ENCODE results near the gene FSHR.

FSHR gene

DNA sequence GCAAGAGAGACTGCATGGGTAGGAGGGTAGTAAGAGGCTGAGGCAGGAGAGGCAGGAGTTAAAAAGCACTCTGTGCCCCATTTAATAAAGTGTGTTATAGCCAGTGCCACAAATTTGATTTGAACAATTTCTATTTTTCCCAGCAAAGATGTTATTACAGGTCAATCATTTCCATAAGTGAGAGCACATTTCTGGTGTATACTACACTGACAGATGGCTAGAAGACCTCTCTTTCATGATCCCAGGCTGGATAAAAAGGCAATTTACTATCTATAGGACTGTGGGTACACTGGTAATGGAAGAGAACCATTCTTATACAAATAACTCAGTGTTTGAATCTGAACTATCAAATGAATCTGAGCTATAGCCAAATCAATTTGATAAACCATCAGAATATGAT is 176.2 kb downstream of the FSHR start:
- no peaks in the 10 kb centered on the region for H3K4me1 Mint-ChIP-seq
- H3K27me3 Mint-ChIP-seq, result no peaks in the 10 kb centered on the region
- no peaks in the 10 kb centered on the region for H3K9me3 Mint-ChIP-seq
- no peak for ATAC-seq
- H3K4me3 Mint-ChIP-seq, result no peak overlapping the region
- H3K36me3 Mint-ChIP-seq, result no peaks in the 10 kb centered on the region
- no peak overlapping the region for H3K27ac Mint-ChIP-seq

DNA sequence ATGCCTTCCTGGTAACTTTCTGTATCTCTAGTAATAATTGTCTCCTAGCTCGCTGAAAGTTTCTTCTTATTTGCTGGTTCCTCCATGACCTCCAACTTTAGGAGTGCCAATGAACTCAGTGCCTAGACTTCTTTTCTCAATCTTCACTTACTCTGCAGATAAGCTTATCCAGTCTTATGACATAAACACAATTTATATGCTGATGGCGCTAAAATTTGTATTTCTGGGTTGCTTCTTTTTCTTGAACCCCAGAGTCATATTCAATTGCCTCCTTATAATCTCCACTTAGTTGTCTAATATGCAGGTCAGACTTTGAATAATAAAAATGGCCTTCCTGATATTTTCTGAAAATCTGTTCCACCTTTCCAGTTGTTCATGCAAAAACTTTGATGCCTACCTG is 182.5 kb downstream of the FSHR start:
- Mint-ChIP-seq H3K9me3 (peaks cover under 1% of the 10 kb centered on the region), H3K4me1 (no peaks in the 10 kb centered on the region)

DNA sequence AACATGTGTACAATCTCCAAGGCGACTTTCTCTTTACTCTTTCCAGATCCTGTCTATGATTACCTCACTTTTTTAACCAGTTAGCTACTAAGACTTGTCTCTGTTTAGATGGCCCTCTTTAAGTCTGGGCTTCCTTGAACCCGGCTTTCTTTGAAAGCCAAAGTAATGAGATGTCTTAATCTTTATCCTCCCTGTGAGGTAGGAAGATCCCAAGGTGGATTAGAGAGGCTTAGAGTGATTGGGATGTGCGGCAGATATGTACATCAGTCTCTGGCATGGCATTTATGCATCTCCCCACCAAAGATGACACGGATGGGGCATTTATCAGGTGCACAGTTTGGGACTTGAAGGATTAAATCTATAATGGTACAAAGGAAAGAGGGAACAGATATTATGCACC is 186.3 kb downstream of the FSHR start:
- Mint-ChIP-seq H3K27ac (no peak overlapping the region), H3K36me3 (no peaks in the 10 kb centered on the region), H3K27me3 (no peaks in the 10 kb centered on the region), H3K9me3 (peaks cover 2% of the 10 kb centered on the region), H3K4me3 (no peak overlapping the region), H3K4me1 (no peaks in the 10 kb centered on the region)
- ATAC-seq, result no peak

More for the DNA sequence above, 182.5 kb downstream of the FSHR start:
- H3K27ac Mint-ChIP-seq, result no peak overlapping the region
- H3K36me3 Mint-ChIP-seq, result no peaks in the 10 kb centered on the region
- no peak overlapping the region for H3K4me3 Mint-ChIP-seq
- no peaks in the 10 kb centered on the region for H3K27me3 Mint-ChIP-seq
- ATAC-seq, result no peak

DNA sequence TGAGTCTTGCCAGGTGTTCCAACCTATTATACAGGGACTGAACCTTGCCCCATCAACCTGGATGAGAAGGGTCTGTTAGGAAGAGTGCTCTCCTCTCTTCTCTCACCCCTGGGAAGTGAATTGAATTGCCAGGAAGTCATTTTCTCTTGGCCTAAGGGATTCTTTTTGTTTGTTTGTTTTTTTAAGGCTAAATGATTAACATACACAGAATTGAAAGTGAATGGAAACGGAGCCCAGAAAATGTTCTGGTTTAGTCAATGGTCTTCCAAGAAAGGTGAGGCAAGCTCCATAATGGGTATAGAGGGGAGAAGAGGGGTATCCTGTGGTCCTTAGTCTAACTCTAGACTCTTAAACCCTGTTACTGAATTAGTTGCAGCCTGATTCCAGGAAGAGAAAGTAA is 189.1 kb downstream of the FSHR start:
- no peaks in the 10 kb centered on the region for H3K27me3 Mint-ChIP-seq
- H3K9me3 Mint-ChIP-seq, result peaks cover 2% of the 10 kb centered on the region
- no peaks in the 10 kb centered on the region for H3K4me1 Mint-ChIP-seq
- no peak overlapping the region for H3K27ac Mint-ChIP-seq
- H3K36me3 Mint-ChIP-seq, result no peaks in the 10 kb centered on the region
- no peak for ATAC-seq
- H3K4me3 Mint-ChIP-seq, result no peak overlapping the region

DNA sequence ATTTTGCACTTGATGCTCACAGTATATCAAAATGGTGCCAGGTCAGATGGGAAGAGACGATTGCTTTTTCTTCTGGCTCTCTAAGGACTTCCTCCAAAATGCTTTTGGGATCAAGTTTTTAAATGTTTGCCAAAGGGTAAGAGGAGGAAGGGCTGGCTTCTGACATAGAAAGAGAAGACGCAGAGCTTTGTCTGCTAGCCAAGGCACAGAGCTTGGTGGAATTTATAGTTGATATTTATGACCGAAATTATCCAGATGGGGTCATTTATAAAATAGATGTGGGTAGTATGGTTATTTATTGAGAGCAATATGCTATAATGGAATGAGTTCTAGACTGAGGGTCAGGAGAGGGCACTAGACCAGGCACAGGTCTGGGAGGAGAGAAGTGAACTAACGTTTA is 193.3 kb downstream of the FSHR start:
- Mint-ChIP-seq H3K4me3 (no peak overlapping the region), H3K4me1 (no peaks in the 10 kb centered on the region), H3K27ac (no peak overlapping the region), H3K27me3 (peaks cover 5% of the 10 kb centered on the region), H3K36me3 (no peaks in the 10 kb centered on the region), H3K9me3 (no peaks in the 10 kb centered on the region)
- no peak for ATAC-seq

DNA sequence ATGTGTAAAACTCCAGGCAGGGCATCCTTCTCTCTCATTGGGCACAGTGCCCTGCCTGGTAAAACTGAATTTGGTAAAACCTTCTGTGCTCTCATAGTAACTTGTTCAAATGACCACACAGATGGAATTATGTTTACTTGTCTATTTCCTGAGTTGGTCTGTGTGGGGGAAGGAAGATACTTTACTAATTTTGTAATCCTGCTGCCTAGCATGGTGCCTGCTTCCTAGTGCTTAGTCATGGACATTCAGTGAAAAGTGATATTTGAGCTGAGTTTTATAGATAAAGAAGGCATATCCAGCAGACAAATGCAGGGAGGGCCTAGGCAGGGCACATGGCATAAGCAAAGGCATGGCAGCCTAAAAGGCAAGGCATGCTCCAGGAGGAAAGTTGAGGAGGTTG is 199.4 kb downstream of the FSHR start:
- Mint-ChIP-seq H3K4me3 (no peak overlapping the region), H3K27ac (no peak overlapping the region), H3K4me1 (no peaks in the 10 kb centered on the region), H3K9me3 (no peaks in the 10 kb centered on the region), H3K27me3 (peaks cover 5% of the 10 kb centered on the region), H3K36me3 (no peaks in the 10 kb centered on the region)
- ATAC-seq, result no peak

DNA sequence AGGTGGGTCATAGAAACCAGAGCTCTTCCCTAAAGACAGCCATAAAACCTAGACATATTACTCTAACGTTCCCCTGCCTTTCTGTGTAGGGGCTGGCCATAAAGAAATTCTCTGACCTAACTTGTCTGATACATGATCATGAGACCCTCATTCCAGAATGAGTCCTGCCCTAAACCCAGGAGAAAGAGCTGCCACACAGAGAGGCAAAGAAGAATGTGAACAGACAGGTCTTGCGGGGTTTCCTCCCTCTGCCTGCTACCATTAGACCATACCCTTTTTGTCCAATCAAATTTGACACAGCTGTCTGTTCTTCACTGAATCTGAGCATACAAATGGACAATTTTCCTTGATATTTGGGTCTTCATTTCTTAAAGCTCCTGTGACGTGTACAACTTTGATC is 200.0 kb downstream of the FSHR start:
- Mint-ChIP-seq H3K4me3 (no peak overlapping the region), H3K4me1 (no peaks in the 10 kb centered on the region), H3K27me3 (no peaks in the 10 kb centered on the region), H3K9me3 (no peaks in the 10 kb centered on the region), H3K27ac (no peak overlapping the region), H3K36me3 (no peaks in the 10 kb centered on the region)
- no peak for ATAC-seq

DNA sequence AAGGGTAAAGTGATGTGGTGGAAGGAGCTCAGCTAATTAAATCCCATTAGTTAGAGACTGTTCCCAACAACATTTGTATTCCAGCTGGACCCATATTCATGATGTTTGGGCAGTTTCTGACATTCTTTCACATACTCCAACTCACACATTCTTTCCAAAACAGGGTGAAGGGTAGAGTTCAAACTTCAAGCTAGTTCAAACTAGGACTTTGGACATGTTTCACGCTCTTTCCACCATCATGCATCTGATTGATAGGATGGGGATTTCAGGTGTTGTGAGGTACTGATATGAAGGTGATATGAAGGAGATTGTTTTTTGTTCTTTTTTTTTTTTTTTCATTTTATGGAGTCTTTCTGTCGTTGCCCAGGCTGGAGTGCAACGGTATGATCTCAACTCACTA is 201.7 kb downstream of the FSHR start:
- no peaks in the 10 kb centered on the region for H3K36me3 Mint-ChIP-seq
- H3K27ac Mint-ChIP-seq, result no peak overlapping the region
- no peaks in the 10 kb centered on the region for H3K9me3 Mint-ChIP-seq
- ATAC-seq, result no peak
- H3K27me3 Mint-ChIP-seq, result no peaks in the 10 kb centered on the region
- no peak overlapping the region for H3K4me3 Mint-ChIP-seq
- H3K4me1 Mint-ChIP-seq, result no peaks in the 10 kb centered on the region

DNA sequence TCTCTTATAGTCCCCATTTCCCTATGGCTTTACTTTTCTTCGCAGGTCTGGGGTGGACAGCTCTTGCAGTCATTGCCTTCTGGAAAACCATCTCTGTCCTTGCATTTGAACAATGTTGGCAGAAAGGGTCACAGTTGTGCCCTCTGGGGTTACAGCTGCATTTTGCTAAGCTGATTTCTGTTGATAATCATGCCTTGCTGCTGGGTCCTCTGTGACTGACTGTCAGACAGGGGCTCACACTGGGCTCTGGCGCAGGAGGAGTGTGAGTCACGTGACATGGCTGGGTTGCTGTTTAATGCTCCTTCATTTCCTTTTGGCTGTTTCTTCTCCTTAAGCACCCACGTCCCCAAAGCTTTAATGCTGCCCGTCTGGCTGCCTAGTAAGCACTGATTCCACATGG is 202.2 kb downstream of the FSHR start:
- H3K27ac Mint-ChIP-seq, result no peak overlapping the region
- H3K27me3 Mint-ChIP-seq, result no peaks in the 10 kb centered on the region
- H3K4me3 Mint-ChIP-seq, result no peak overlapping the region
- no peaks in the 10 kb centered on the region for H3K9me3 Mint-ChIP-seq
- H3K36me3 Mint-ChIP-seq, result no peaks in the 10 kb centered on the region
- ATAC-seq, result no peak
- peaks cover under 1% of the 10 kb centered on the region for H3K4me1 Mint-ChIP-seq

DNA sequence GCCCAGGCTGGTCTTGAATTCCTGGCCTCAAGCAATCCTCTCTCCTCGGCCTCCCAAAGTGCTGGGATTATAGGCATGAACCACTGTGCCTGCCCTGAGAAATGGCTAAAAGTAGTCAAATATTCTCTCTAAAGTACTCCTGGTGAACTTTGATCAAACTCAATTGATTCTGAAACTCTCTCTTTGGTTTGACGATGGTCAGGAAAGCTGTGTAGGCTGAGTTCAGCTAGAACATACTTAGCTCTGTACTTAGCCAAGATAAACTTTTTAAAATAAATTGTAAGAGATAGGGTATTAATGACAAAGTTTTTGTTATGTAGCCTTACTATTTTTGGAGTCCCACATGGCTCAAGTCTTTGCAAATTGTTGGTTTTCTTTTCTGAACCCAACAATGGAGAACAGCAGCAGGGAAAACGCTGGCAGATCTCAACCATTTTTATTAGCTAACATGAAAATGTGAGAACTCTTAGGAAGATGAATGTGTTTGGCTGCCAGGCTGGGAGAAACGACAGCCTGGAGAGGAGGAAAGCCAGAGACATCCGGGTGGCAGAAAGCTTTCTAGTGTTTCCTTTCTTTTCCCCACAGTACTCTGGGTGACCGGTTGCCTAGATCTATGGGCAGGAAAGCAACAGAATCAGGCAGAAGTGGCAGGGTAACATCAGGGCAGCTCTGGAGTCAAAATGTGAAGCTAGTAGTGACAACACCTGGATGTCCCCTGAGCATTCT is 205.8 kb downstream of the FSHR start:
- no peak for ATAC-seq
- Mint-ChIP-seq H3K27me3 (no peaks in the 10 kb centered on the region), H3K9me3 (no peaks in the 10 kb centered on the region), H3K4me3 (no peak overlapping the region), H3K4me1 (peaks cover 8% of the 10 kb centered on the region), H3K36me3 (no peaks in the 10 kb centered on the region), H3K27ac (no peak overlapping the region)

DNA sequence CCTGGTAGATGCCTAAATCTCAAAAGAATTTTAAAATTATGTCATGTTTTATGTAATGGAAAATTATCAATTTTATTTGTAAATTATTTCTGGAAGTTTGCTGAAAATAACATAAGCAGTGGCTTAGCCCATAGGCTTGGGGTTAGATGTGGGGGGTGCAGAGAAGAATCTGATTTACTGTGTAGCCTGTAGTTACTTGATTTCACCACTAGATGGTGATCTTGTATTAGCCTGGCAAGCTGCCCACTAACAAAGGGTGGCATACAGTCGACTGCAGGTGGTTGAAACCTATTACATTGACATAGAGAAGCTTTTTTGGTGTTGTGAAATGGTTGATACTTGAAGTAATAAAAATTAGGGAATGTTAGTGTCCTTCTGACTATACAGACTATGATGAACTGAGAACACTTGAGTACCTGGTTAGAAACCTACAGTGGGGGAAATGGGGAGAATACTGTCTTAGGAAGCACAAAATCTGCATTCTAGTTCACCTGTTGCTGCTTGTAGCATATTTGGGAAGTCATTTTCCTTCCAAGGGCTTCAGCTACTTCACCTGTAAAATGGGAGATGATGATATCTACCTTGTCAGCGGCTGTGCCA is 207.8 kb downstream of the FSHR start:
- Mint-ChIP-seq H3K4me3 (no peak overlapping the region), H3K4me1 (peaks cover 8% of the 10 kb centered on the region), H3K36me3 (no peaks in the 10 kb centered on the region), H3K9me3 (no peaks in the 10 kb centered on the region), H3K27me3 (no peaks in the 10 kb centered on the region), H3K27ac (no peak overlapping the region)
- peak; percentile 87 for ATAC-seq

DNA sequence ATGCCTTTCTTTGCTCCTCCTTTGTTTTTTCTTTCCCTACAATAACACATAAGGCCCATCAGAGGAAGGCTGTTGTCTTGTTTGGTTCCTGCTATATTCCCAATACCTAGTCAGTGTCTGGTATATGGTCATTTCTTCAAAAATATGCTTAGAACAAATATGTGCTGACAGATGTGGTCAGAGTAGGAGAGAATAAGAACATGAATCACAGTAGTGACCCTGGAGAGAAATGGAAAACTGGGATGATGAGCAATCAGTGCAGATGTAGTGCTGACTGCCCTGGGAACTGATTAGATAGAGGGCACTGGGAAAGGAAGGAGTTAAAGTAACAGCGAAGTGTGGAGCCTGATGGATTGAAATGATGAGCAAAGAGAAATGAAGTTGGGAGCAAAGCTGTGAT is 209.4 kb downstream of the FSHR start:
- no peak for ATAC-seq
- Mint-ChIP-seq H3K27me3 (no peaks in the 10 kb centered on the region), H3K27ac (no peak overlapping the region), H3K4me3 (no peak overlapping the region), H3K4me1 (peaks cover 8% of the 10 kb centered on the region), H3K36me3 (no peaks in the 10 kb centered on the region), H3K9me3 (no peaks in the 10 kb centered on the region)

DNA sequence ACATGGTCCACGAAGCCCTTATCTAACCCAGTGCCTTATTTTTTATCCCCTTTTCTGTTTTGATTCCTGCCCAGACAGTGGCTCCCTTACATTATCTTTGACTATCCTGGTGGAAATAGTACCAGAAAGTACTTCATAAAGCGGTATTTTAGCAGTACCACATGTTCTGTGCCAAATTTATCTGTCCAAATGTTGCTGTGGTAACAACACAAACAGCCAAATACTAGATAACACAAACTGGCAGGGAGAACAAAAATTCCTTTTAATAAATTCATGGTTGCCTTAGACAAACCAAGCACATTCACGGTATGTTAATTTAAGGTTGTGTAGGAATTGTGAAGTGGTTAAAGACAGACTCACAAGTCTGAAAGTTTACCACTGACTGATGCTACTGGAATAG is 210.9 kb downstream of the FSHR start:
- H3K36me3 Mint-ChIP-seq, result no peaks in the 10 kb centered on the region
- ATAC-seq, result no peak

DNA sequence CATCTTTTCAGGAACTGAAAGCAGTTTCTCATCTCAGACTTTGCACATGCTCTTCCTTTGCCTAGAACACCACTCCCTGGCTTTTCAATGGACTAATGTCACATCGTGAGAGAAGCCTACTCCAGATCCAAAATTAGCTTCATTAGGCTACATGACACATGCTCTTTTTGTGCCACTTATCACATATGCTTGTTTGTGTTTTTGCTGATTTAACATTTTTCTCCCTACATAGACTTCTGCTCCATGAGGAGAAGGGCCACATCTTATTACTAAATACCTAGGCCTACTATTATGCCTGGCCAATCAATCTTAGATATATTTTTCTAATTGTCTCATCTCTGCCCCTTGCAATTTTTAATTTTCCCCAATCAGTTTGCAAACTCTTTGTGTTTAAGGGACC is 212.4 kb downstream of the FSHR start:
- peaks cover 6% of the 10 kb centered on the region for H3K4me1 Mint-ChIP-seq

More for the DNA sequence above, 210.9 kb downstream of the FSHR start:
- Mint-ChIP-seq H3K9me3 (no peaks in the 10 kb centered on the region), H3K27me3 (peaks cover 5% of the 10 kb centered on the region), H3K27ac (no peak overlapping the region), H3K4me1 (peaks cover 8% of the 10 kb centered on the region), H3K4me3 (no peak overlapping the region)

DNA sequence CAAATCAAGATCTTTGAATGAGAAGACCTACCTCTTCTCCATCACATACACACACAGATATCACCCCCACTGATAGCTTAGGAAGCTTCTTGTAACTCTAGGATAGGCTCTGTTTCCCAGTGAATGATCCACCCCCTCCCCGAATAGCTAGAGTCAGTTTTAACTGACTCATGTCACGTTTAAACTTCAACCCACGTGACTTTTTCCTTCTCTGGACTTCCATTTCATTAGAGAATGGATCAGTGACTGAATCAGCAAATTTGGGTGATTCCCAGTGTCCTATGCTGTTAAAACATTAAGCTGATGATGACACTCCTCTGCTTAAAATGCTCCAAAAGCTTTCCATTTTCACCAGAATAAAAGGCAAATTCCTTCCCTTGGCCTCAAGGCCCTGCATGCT is 212.9 kb downstream of the FSHR start:
- no peak overlapping the region for H3K27ac Mint-ChIP-seq
- H3K36me3 Mint-ChIP-seq, result no peaks in the 10 kb centered on the region
- H3K27me3 Mint-ChIP-seq, result peaks cover 9% of the 10 kb centered on the region
- peaks cover 1% of the 10 kb centered on the region for H3K4me1 Mint-ChIP-seq
- no peaks in the 10 kb centered on the region for H3K9me3 Mint-ChIP-seq
- no peak overlapping the region for H3K4me3 Mint-ChIP-seq
- no peak for ATAC-seq

More for the DNA sequence above, 212.4 kb downstream of the FSHR start:
- Mint-ChIP-seq H3K9me3 (no peaks in the 10 kb centered on the region), H3K27me3 (peaks cover 9% of the 10 kb centered on the region), H3K36me3 (no peaks in the 10 kb centered on the region), H3K4me3 (no peak overlapping the region), H3K27ac (no peak overlapping the region)
- no peak for ATAC-seq

DNA sequence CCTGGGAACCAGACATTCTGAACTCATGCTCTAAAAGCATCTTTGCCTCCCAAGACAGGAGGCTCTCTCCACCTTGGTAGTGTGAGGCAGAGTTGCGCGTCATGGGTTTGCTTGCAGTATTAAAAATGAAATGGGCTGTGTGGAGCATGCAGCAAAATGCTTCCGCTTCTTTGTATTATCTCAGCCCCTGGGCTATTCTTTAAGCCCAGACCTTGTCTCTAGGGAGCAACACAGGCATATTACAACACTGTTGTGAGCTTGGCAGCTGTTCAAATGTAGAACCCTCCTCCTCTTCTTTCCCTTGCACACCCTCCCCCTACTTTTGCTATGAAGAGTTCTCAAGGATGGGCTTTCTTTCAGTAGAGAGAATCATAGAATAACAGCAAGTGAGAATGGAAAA is 213.7 kb downstream of the FSHR start:
- ATAC-seq, result no peak
- no peak overlapping the region for H3K27ac Mint-ChIP-seq
- peaks cover 9% of the 10 kb centered on the region for H3K27me3 Mint-ChIP-seq
- H3K36me3 Mint-ChIP-seq, result no peaks in the 10 kb centered on the region
- H3K4me3 Mint-ChIP-seq, result no peak overlapping the region
- no peaks in the 10 kb centered on the region for H3K4me1 Mint-ChIP-seq
- no peaks in the 10 kb centered on the region for H3K9me3 Mint-ChIP-seq
